Activated naive CD8-positive, alpha-beta T cell treated with anti-CD3 and anti-CD28 coated beads for 36 hours (primary cell): ENCODE results near the gene ESRP2. TPM values are rescaled to one million over a fixed set of nuclear protein-coding genes. Genes with fewer than 3 reads are reported as not detected.

ENCODE experiments used
- DNase-seq: peaks from one replicate; pipeline ENCODE4 v3.0.0; 2021
- H3K27ac Mint-ChIP-seq: one replicate; pipeline ENCODE4 v1.8.0; 2022; ENCODE audit warnings: mild to moderate bottlenecking, moderate library complexity, mixed read lengths
- H3K27me3 Mint-ChIP-seq: one replicate; pipeline ENCODE4 v1.8.0; 2022; ENCODE audit warnings: mild to moderate bottlenecking, mixed read lengths
- H3K36me3 Mint-ChIP-seq: one replicate; pipeline ENCODE4 v1.8.0; 2021; ENCODE audit warnings: mild to moderate bottlenecking, mixed read lengths
- H3K4me1 Mint-ChIP-seq: one replicate; pipeline ENCODE4 v1.8.0; 2021; ENCODE audit warnings: mixed read lengths
- H3K4me3 Mint-ChIP-seq: one replicate; pipeline ENCODE4 v1.8.0; 2022; ENCODE audit warnings: mild to moderate bottlenecking, moderate library complexity, mixed read lengths
- H3K9me3 Mint-ChIP-seq: one replicate; pipeline ENCODE4 v1.8.0; 2022; ENCODE audit warnings: mixed read lengths
- total RNA-seq, 2 experiments: library from RNA; stranded (reverse); gene quantifications; one replicate each; pipeline ENCODE4 v1.2.3, GENCODE V29; 2021

Gene ESRP2
- total RNA-seq, result 1 to 10 TPM in 1 of 2 experiments, under 1 TPM in 1; 0.92 to 1.2 TPM

- DNase-seq, result no peak
- Mint-ChIP-seq H3K27ac (peak within 1 kb of the TSS; percentile 93), H3K27me3 (no peaks in the 10 kb centered on the region), H3K36me3 (no peaks in the 10 kb centered on the region), H3K4me3 (peak within 1 kb of the TSS; percentile 87), H3K9me3 (no peaks in the 10 kb centered on the region), H3K4me1 (peaks cover 30% of the 10 kb centered on the region)
Observed at GRCh38 chr16:68235887-68236136, at the start of gene ESRP2. ESRP2 (minus strand) TSS chr16:68236127; CDS start chr16:68236045, 82 bp downstream.

- Mint-ChIP-seq H3K9me3 (peaks cover 1% of the 10 kb centered on the region), H3K4me1 (peaks cover 95% of the 10 kb centered on the region), H3K36me3 (peaks cover 63% of the 10 kb centered on the region), H3K27me3 (no peaks in the 10 kb centered on the region), H3K4me3 (peak overlapping the region; percentile 4), H3K27ac (peak overlapping the region; percentile 96)
- DNase-seq, result no peak
Observed at GRCh38 chr16:68285683-68286082, 49.8 kb upstream of the ESRP2 start.

GRCh38 chr16:68284847-68285246 lies 48.9 kb upstream of the ESRP2 start:
- Mint-ChIP-seq H3K36me3 (peaks cover 60% of the 10 kb centered on the region), H3K27me3 (no peaks in the 10 kb centered on the region), H3K4me1 (peaks cover 90% of the 10 kb centered on the region), H3K4me3 (peak overlapping the region; percentile 49), H3K9me3 (peaks cover 1% of the 10 kb centered on the region), H3K27ac (peak overlapping the region; percentile 96)
- no peak for DNase-seq

- peak overlapping the region; percentile 49 for H3K4me3 Mint-ChIP-seq
- H3K4me1 Mint-ChIP-seq, result peaks cover 87% of the 10 kb centered on the region
- peak overlapping the region; percentile 96 for H3K27ac Mint-ChIP-seq
- H3K36me3 Mint-ChIP-seq, result peaks cover 65% of the 10 kb centered on the region
- H3K9me3 Mint-ChIP-seq, result peaks cover 1% of the 10 kb centered on the region
- H3K27me3 Mint-ChIP-seq, result no peaks in the 10 kb centered on the region
- no peak for DNase-seq
Observed at GRCh38 chr16:68283801-68284598, 48.1 kb upstream of the ESRP2 start.

- Mint-ChIP-seq H3K27me3 (no peaks in the 10 kb centered on the region), H3K36me3 (peaks cover 65% of the 10 kb centered on the region), H3K27ac (peak overlapping the region; percentile 96), H3K9me3 (peaks cover 1% of the 10 kb centered on the region), H3K4me3 (peak overlapping the region; percentile 49), H3K4me1 (peaks cover 85% of the 10 kb centered on the region)
- DNase-seq, result no peak
Observed at GRCh38 chr16:68283346-68283745, 47.4 kb upstream of the ESRP2 start.

GRCh38 chr16:68282064-68282452 lies 46.1 kb upstream of the ESRP2 start:
- DNase-seq, result no peak
- Mint-ChIP-seq H3K27ac (peak overlapping the region; percentile 72), H3K36me3 (peaks cover 54% of the 10 kb centered on the region), H3K27me3 (no peaks in the 10 kb centered on the region), H3K4me3 (no peak overlapping the region), H3K9me3 (peaks cover 1% of the 10 kb centered on the region), H3K4me1 (peaks cover 74% of the 10 kb centered on the region)

- H3K4me3 Mint-ChIP-seq, result no peak overlapping the region
- no peaks in the 10 kb centered on the region for H3K9me3 Mint-ChIP-seq
- peaks cover 51% of the 10 kb centered on the region for H3K36me3 Mint-ChIP-seq
- peaks cover 69% of the 10 kb centered on the region for H3K4me1 Mint-ChIP-seq
- H3K27me3 Mint-ChIP-seq, result no peaks in the 10 kb centered on the region
- peak overlapping the region; percentile 72 for H3K27ac Mint-ChIP-seq
- DNase-seq, result no peak
Observed at GRCh38 chr16:68281368-68282063, 45.6 kb upstream of the ESRP2 start.

- Mint-ChIP-seq H3K27ac (peak overlapping the region; percentile 2), H3K9me3 (no peaks in the 10 kb centered on the region), H3K27me3 (no peaks in the 10 kb centered on the region), H3K4me3 (no peak overlapping the region), H3K4me1 (peaks cover 69% of the 10 kb centered on the region), H3K36me3 (peaks cover 56% of the 10 kb centered on the region)
- no peak for DNase-seq
Observed at GRCh38 chr16:68279726-68280558, 44.0 kb upstream of the ESRP2 start.

GRCh38 chr16:68276223-68276622 lies 40.3 kb upstream of the ESRP2 start:
- peak overlapping the region; percentile 93 for H3K27ac Mint-ChIP-seq
- H3K36me3 Mint-ChIP-seq, result peaks cover 53% of the 10 kb centered on the region
- no peak for DNase-seq
- H3K9me3 Mint-ChIP-seq, result no peaks in the 10 kb centered on the region
- peaks cover 68% of the 10 kb centered on the region for H3K4me1 Mint-ChIP-seq
- no peak overlapping the region for H3K4me3 Mint-ChIP-seq
- H3K27me3 Mint-ChIP-seq, result no peaks in the 10 kb centered on the region

GRCh38 chr16:68275611-68276191 lies 39.8 kb upstream of the ESRP2 start:
- no peak for DNase-seq
- Mint-ChIP-seq H3K9me3 (no peaks in the 10 kb centered on the region), H3K27ac (peak overlapping the region; percentile 93), H3K27me3 (no peaks in the 10 kb centered on the region), H3K36me3 (peaks cover 53% of the 10 kb centered on the region), H3K4me1 (peaks cover 67% of the 10 kb centered on the region), H3K4me3 (peak overlapping the region; percentile 41)

- H3K4me3 Mint-ChIP-seq, result no peak overlapping the region
- peak overlapping the region; percentile 93 for H3K27ac Mint-ChIP-seq
- no peaks in the 10 kb centered on the region for H3K27me3 Mint-ChIP-seq
- no peak for DNase-seq
- H3K36me3 Mint-ChIP-seq, result peaks cover 57% of the 10 kb centered on the region
- H3K4me1 Mint-ChIP-seq, result peaks cover 73% of the 10 kb centered on the region
- H3K9me3 Mint-ChIP-seq, result no peaks in the 10 kb centered on the region
Observed at GRCh38 chr16:68274441-68274840, 38.5 kb upstream of the ESRP2 start.

- Mint-ChIP-seq H3K4me3 (no peak overlapping the region), H3K4me1 (peaks cover 75% of the 10 kb centered on the region), H3K9me3 (no peaks in the 10 kb centered on the region), H3K27ac (peak overlapping the region; percentile 93), H3K36me3 (peaks cover 58% of the 10 kb centered on the region), H3K27me3 (no peaks in the 10 kb centered on the region)
- no peak for DNase-seq
Observed at GRCh38 chr16:68273896-68274295, 38.0 kb upstream of the ESRP2 start.

GRCh38 chr16:68273459-68273858 lies 37.5 kb upstream of the ESRP2 start:
- H3K27ac Mint-ChIP-seq, result peak overlapping the region; percentile 93
- no peaks in the 10 kb centered on the region for H3K9me3 Mint-ChIP-seq
- H3K36me3 Mint-ChIP-seq, result peaks cover 58% of the 10 kb centered on the region
- H3K27me3 Mint-ChIP-seq, result no peaks in the 10 kb centered on the region
- H3K4me1 Mint-ChIP-seq, result peaks cover 76% of the 10 kb centered on the region
- DNase-seq, result no peak
- H3K4me3 Mint-ChIP-seq, result peak overlapping the region; percentile 55

GRCh38 chr16:68272507-68273209 lies 36.7 kb upstream of the ESRP2 start:
- H3K4me1 Mint-ChIP-seq, result peaks cover 82% of the 10 kb centered on the region
- peaks cover 63% of the 10 kb centered on the region for H3K36me3 Mint-ChIP-seq
- H3K27me3 Mint-ChIP-seq, result no peaks in the 10 kb centered on the region
- H3K27ac Mint-ChIP-seq, result peak overlapping the region; percentile 93
- no peak for DNase-seq
- H3K9me3 Mint-ChIP-seq, result no peaks in the 10 kb centered on the region
- H3K4me3 Mint-ChIP-seq, result peak overlapping the region; percentile 55
